ENCODE data around the gene ITPR2. TPM values are rescaled to one million over a fixed set of nuclear protein-coding genes. Genes with fewer than 3 reads are reported as not detected.

Gene ITPR2
- total and polyA plus RNA-seq, 2 of the 8 experiments (the other 6 are each of a cell fraction or from before 2014, with no cell fraction given) = 4.1 to 48.3 TPM

DNA sequence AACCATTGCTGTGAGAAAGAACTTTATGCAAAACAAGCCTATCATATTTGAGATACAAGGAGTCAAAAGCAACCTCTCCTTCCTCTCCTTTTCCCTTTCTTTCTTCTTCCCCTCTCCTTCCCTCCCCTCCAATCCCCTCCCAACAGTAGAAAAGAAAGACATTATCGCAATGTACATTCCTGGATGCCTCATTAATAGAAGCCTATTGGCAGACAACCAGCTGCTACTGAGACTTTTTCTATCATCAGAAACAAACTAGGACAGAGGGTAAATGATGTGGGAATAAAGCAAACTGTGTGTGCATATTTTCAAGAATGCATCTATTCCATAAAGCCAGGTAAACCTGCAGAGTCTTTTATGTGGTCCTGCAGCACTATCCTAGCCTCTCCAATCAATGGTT lies 237.2 kb downstream of the ITPR2 start:
- Histone ChIP-seq H3K27me3 (replicated peaks in 1 of 4; ENCODE audit: control insufficient read depth in 3 of 4, extremely low read depth in 1 of 4, insufficient read depth in 3 of 4, low read length in 3 of 4) (no peaks in the 10 kb centered on the region), H3K23ac (ENCODE audit: insufficient read length) (no peak overlapping the region), H3K4ac (replicated peaks; ENCODE audit: insufficient read length, low read depth, low read length) (no peak overlapping the region), H3K4me3 (ENCODE audit: extremely low read depth in 1 of 4, insufficient read depth in 2 of 4, low read depth in 3 of 4, low read length in 4 of 4) (no peak overlapping the region), H3K9me3 (ENCODE audit: insufficient read depth in 2 of 2, low read depth in 1 of 2, low read length in 1 of 2) (0 out of 4 replicates have a peak, but pooled peaks cover 0 to 2% of the 10 kb centered on the region in 2 experiments), H2AFZ (ENCODE audit: low read length) (no peak overlapping the region), H2BK20ac (ENCODE audit: low read length) (no peak overlapping the region), H2BK5ac (ENCODE audit: low read depth, low read length) (no peak overlapping the region), H3K14ac (ENCODE audit: insufficient read length) (no peak overlapping the region), H4K20me1 (replicated peaks in 1 of 2; ENCODE audit: control insufficient read depth in 1 of 2, insufficient read depth in 2 of 2, low read length in 2 of 2) (no peaks in the 10 kb centered on the region), H4K91ac (replicated peaks; ENCODE audit: insufficient read length, low read length) (no peak overlapping the region), H2BK12ac (ENCODE audit: low read depth, low read length) (no peak overlapping the region), H3K18ac (ENCODE audit: extremely low read depth, low read length) (no peak overlapping the region), H3K27ac (ENCODE audit: low read depth, low read length) (no peak overlapping the region), H3K4me2 (ENCODE audit: insufficient read depth in 1 of 2, low read depth in 2 of 2, low read length in 2 of 2) (no peak overlapping the region), H3K4me1 (replicated peaks in 1 of 4; ENCODE audit: control insufficient read depth in 3 of 4, insufficient read depth in 4 of 4, low read length in 3 of 4) (no peaks in the 10 kb centered on the region), H4K5ac (ENCODE audit: insufficient read length, low read depth, low read length) (no peak overlapping the region), H3K23me2 (ENCODE audit: low read depth, low read length) (peaks cover 3% of the 10 kb centered on the region; the same call in 1 of the 2 replicates), H2BK15ac (ENCODE audit: low read length) (no peak overlapping the region), H2AK5ac (ENCODE audit: low read depth, low read length) (no peak overlapping the region), H3K9ac (replicated peaks in 1 of 4; ENCODE audit: extremely low read depth in 1 of 4, low read depth in 3 of 4, low read length in 3 of 4) (no peak overlapping the region), H4K8ac (ENCODE audit: extremely low read depth, insufficient read depth, low read length) (no peak overlapping the region), H3K36me3 (ENCODE audit: control insufficient read depth in 2 of 4, insufficient read depth in 4 of 4, low read length in 3 of 4) (peaks cover 0 to 10% (median 5%) of the 10 kb centered on the region in 4 experiments; a peak in 3 of 8 replicates), H3K79me1 (ENCODE audit: low read depth, low read length) (no peaks in the 10 kb centered on the region), H2BK120ac (replicated peaks; ENCODE audit: low read depth, low read length) (no peak overlapping the region), H3K56ac (replicated peaks; ENCODE audit: insufficient read length, low read depth, low read length) (no peak overlapping the region), H3K79me2 (ENCODE audit: control insufficient read depth in 1 of 2, insufficient read depth in 2 of 2, low read length in 2 of 2) (no peaks in the 10 kb centered on the region)
- DNase-seq (ENCODE audit: low read depth in 1 of 2, low spot score in 2 of 2) = no peak
- CTCF ChIA-PET (ENCODE audit: partially characterized antibody) = interaction anchor here (0.7 kb wide), 1 partner anchor 106 kb away, joined by 3 read pairs; no protein-coding TSS in a partner anchor
- POLR2A ChIA-PET (ENCODE audit: partially characterized antibody) = no interaction called here
- TF ChIP-seq SP2 (IDR thresholded peaks at IDR 0.05; ENCODE audit: low read length) = no peak
- TF ChIP-seq PHF8 (conservative IDR thresholded peaks at IDR 0.05; ENCODE audit: low read depth, low read length) = no peak
- no peak for TF ChIP-seq GTF2F1 (IDR thresholded peaks at IDR 0.05; ENCODE audit: borderline replicate concordance, low read depth, low read length)
- 94% methylated on average over 1 of the region's 1 CpG; no CpG with 5 or more reads in 1 of the 2 experiments for WGBS, 2 experiments (ENCODE audit: extremely low coverage in 1 of 2, insufficient coverage in 1 of 2, insufficient read length in 1 of 2, insufficient replicate concordance in 2 of 2, low coverage in 1 of 2, low lambda C conversion rate in 2 of 2, missing lambda C conversion rate in 1 of 2)
- FAIRE-seq = no peak
